HG03103 (cell line): ENCODE results near the gene SYCE3.

ENCODE experiments used
- ATAC-seq: cut with Tn5 transposase; IDR thresholded peaks from one replicate; pipeline ENCODE4 v1.9.1; 2021; ENCODE audit warnings: low read depth; ENCODE audit not compliant: unreplicated experiment

SYCE3 gene

DNA sequence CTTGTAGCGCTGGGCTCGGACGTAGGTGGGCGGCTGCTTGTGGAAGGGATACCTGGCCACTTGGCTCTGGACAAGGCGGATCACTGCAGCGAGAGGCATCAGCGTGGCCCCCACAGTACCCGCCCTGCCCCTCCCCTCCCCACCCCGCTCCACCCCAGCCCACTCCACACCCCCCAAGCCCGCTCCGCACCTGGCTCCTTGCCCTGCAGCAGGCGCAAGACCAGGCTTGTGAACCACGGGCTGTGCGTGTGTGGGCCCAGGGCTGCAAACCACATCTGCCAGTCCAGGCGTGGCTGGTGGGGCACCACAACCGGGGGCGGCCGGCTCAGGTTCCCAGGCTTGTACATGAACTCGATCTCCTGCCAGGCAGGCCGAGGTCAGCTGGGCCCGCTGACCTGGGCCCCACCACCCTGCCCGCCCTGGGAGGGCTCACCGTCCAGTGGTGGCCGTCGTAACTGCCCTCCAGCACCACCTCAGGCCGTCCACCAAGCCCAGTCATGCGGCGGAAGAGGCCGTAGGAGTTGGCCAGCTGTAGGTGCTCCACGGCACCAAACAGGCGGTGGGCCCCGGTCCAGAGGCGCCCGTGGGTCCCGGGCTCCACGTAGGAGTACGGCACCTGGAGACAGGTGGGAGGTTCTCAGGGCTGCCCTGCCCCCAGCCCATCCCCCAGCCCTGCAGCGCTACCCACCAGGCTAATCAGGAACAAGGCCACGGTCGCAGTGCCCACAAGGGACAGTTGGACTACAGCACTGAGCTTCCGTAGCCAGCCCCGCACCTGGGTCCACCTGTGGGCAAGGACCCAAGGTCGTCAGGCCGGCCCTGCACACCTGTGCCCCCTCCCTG is 58.1 kb downstream of the SYCE3 start:
- no peak for ATAC-seq

DNA sequence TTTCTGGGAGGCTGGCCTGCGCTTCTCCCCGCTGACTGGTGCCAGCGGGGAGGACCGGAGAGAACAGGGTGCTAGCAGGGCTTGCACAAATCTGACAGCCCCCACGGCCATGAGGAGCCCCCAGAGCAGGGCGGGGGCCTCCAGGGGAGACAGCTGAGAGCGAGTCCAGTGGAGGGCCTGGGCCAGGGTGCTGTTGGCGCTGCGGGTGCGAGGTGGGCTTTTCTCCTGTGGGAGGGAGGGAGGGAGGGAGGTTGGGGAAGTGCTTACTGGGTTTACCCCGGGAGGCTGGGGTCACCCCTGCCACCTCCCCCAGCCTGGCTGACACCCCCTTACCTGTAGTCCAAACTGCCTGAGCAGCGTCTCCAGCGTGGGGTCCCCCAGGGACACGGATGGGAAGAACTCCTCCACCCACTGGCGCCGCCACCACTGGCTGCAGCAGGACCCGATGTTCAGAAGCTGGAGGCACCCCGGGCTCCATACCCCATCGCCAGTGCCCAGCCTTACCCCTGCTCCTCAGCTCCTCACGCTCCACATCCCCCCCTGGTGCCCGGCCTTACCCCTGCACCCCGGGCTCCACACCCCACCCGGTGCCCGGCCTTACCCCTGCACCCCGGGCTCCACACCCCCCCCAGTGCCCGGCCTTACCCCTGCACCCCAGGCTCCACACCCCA is 59.1 kb downstream of the SYCE3 start:
- ATAC-seq: no peak

DNA sequence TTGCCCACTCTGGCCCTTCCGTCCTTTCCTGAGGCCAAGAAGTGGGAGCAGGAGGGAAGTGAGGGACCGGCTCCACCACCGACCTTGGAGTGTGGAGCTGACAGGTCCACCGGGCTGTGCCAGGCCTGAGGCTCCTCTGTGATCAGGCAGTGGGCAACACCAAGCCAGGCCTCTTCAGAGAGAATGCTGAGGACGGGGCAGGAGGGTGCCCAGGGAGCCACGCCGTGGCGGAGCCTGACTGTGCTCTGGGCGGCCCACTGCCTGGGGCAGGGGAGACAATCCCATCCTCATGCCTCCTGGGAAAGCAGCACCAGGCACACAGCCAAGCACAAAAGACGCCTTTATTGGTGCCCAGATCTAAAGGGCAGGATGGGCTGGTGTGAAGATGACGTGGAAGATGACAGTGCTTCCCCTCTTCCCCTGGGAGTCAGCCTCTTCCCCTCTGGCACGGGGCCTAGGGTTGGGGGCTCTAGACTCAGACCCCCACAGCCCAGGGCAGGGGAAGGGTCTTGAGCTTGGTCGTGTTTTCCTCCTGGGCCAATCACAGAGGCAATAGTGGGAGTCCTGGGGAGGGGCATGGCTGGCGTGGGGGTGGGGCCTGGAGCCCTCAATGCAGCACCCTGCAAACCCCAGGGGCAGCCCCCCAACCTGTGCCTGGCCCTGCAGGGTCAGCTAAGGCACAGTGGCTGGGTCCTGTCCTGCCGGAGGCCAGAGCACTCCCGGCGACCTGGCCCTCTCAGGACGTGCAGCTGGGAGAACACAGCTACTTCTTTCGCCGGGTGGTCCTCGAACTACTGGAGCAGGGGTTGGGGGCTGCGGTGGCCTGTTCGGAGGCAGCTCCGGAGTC is 59.9 kb downstream of the SYCE3 start:
- no peak for ATAC-seq

DNA sequence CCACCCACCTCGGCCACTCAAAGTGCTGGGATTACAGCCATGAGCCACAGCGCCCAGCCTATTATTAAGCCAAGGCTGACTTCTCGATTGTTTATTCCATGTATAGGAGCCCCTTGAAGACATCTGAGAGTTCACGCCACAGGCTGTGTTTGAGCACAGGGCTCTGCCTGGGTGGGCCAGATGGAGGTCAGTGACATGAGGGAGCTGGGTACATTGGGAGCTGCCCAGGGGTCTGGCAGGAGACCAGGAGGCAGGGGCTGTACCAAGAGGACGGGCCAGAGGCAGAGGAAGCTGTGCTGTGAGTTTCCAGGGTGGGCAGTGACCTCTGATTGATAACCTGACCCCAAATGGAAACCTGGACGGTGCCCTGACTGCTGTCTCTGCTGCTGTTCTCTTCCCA is 60.6 kb downstream of the SYCE3 start:
- ATAC-seq: no peak
